HG03565 (cell line): ENCODE data around the gene ORAI1.
A peak's percentile ranks its signal among the peaks of the same experiment; 100 is the strongest.
"Not testable (repeated sequence)": the region's sequence is repeated elsewhere in the genome, so short reads cannot be mapped to it uniquely, and the experiment has no call there.

Experiments
- ATAC-seq: cut with Tn5 transposase; IDR thresholded peaks from one replicate; pipeline ENCODE4 v1.9.1; 2021; ENCODE audit warnings: mild to moderate bottlenecking, moderate library complexity; ENCODE audit not compliant: unreplicated experiment

Gene ORAI1

GRCh38 chr12:121626087-121626852, at the start of gene ORAI1:
ORAI1 (plus strand) TSS chr12:121626530.
- peak; percentile 59 for ATAC-seq

GRCh38 chr12:121576851-121577391, 49.4 kb upstream of the ORAI1 start:
- ATAC-seq, result no peak

- no peak for ATAC-seq
These were observed 48.7 kb upstream of the ORAI1 start for GRCh38 chr12:121577443-121578180.

- ATAC-seq, result no peak
These were observed 47.8 kb upstream of the ORAI1 start for GRCh38 chr12:121578230-121579189.

GRCh38 chr12:121579190-121579791, 47.0 kb upstream of the ORAI1 start:
- ATAC-seq, result no peak

GRCh38 chr12:121579981-121580868, 46.1 kb upstream of the ORAI1 start:
- ATAC-seq, result no peak

GRCh38 chr12:121580959-121581685, 45.2 kb upstream of the ORAI1 start, which contains the start of gene KDM2B:
KDM2B (minus strand) TSS chr12:121581023; CDS start chr12:121580911, 112 bp downstream.
- ATAC-seq, result no peak

GRCh38 chr12:121581686-121582429, 44.5 kb upstream of the ORAI1 start:
- no peak for ATAC-seq

GRCh38 chr12:121582583-121583333, 43.6 kb upstream of the ORAI1 start:
- ATAC-seq, result no peak

GRCh38 chr12:121583334-121583661, 43.0 kb upstream of the ORAI1 start:
- not testable (repeated sequence) for ATAC-seq

- ATAC-seq, result not testable (repeated sequence)
These were observed 41.4 kb upstream of the ORAI1 start for GRCh38 chr12:121584885-121585284.

GRCh38 chr12:121590476-121591143, 35.7 kb upstream of the ORAI1 start:
- peak; percentile 28 for ATAC-seq

- ATAC-seq, result no peak
These were observed 34.0 kb upstream of the ORAI1 start for GRCh38 chr12:121592320-121592719.

GRCh38 chr12:121595520-121595919, 30.8 kb upstream of the ORAI1 start:
- no peak for ATAC-seq

GRCh38 chr12:121596526-121596925, 29.8 kb upstream of the ORAI1 start:
- ATAC-seq, result no peak

- ATAC-seq, result no peak
These were observed 25.5 kb upstream of the ORAI1 start for GRCh38 chr12:121600702-121601336.
